Activated B cell treated with CpG ODN at 0.5 μM for 24 hours (primary cell): Measurements from ENCODE around the gene ANKRD9. TPM values are rescaled to one million over a fixed set of nuclear protein-coding genes. Genes with fewer than 3 reads are reported as not detected.

Experiments
- ATAC-seq: fragments of 200-7000 bp; cut with Tn5 transposase; one replicate; pipeline ENCODE4 v1.10.0; 2021; ENCODE audit warnings: low read depth, mild to moderate bottlenecking, moderate library complexity
- CTCF ChIA-PET: fragments of 350-600 bp; sonication (Branson Sonifier 250); formaldehyde crosslinking; loops from one replicate; lab custom pipeline; 2021; ENCODE audit warnings: antibody characterized with exemption; lab: Charles Lee
- POLR2A ChIA-PET: fragments of 350-600 bp; sonication (Branson Sonifier 250); formaldehyde crosslinking; loops from one replicate; lab custom pipeline; 2021; ENCODE audit warnings: antibody characterized with exemption; lab: Charles Lee
- DNase-seq: peaks from one replicate; pipeline ENCODE4 v3.0.0; 2022
- H3K27ac Mint-ChIP-seq: one replicate; pipeline ENCODE4 v1.8.0; 2020; ENCODE audit warnings: mixed read lengths
- H3K27me3 Mint-ChIP-seq: one replicate; pipeline ENCODE4 v1.8.0; 2021; ENCODE audit warnings: mixed read lengths
- H3K36me3 Mint-ChIP-seq: one replicate; pipeline ENCODE4 v1.8.0; 2021; ENCODE audit warnings: low read depth, mixed read lengths
- H3K4me1 Mint-ChIP-seq: one replicate; pipeline ENCODE4 v1.8.0; 2021; ENCODE audit warnings: mixed read lengths
- H3K4me3 Mint-ChIP-seq: one replicate; pipeline ENCODE4 v1.8.0; 2020; ENCODE audit warnings: mild to moderate bottlenecking, mixed read lengths
- H3K9me3 Mint-ChIP-seq: one replicate; pipeline ENCODE4 v1.8.0; 2020; ENCODE audit warnings: mixed read lengths
- CTCF ChIP-seq: fragments of 200-600 bp; IDR thresholded peaks from one replicate; pipeline ENCODE4 v1.8.0; 2022; ENCODE audit warnings: antibody characterized with exemption, mild to moderate bottlenecking
- intact Hi-C: fragments of 100-400 bp; cut with micrococcal nuclease; formaldehyde crosslinking; loops from one replicate; pipeline ENCODE4 v1.15.1; 2024
- total RNA-seq: library from RNA; stranded (reverse); gene quantifications from 2 replicates; pipeline ENCODE4 v1.2.3, GENCODE V29; 2022

ANKRD9 gene
- total RNA-seq, 1 donor from 2014 or later = 1.8 TPM

- Mint-ChIP-seq H3K36me3 (peaks cover 14% of the 10 kb centered on the region), H3K4me3 (no peak overlapping the region), H3K27me3 (no peaks in the 10 kb centered on the region), H3K4me1 (no peaks in the 10 kb centered on the region), H3K9me3 (no peaks in the 10 kb centered on the region), H3K27ac (no peak overlapping the region)
- ChIA-PET CTCF (no interaction called here), POLR2A (no interaction called here)
- intact Hi-C loops = no loop called here
- TF ChIP-seq CTCF = no peak
- ATAC-seq (no peak), DNase-seq (no peak)
Observed at GRCh38 chr14:102502571-102502970, 7.0 kb downstream of the ANKRD9 start.

DNA sequence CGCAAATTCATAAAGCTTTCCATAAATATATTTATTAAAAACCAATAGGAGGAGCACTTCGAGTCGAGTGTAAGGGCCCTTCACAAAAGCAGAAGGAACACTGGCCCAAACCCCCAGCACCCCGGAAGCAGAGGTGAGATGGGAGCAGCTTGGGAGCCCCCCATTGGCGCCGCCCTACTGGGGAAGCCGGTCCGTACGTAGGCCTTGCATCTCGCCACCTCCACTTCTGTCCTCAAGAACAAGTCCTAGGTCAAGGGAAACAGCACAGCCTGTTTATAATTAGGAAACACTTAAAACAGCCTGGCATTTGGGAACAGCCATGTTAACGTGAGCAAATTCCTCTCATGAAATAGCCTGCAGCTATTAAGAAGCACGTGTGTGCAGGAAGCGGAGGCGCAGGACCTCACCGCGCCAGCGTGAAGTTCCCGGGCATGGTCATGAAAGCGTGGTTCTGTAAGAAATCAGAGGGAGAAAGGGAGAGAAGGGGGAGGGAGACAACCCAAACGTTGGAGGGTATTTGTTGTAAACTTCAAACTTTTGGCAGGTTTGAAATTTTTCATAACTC, 7.7 kb downstream of the ANKRD9 start:
- peaks cover 14% of the 10 kb centered on the region for H3K36me3 Mint-ChIP-seq
- no peak overlapping the region for H3K4me3 Mint-ChIP-seq
- no peak for TF ChIP-seq CTCF
- CTCF ChIA-PET = no interaction called here
- no peaks in the 10 kb centered on the region for H3K4me1 Mint-ChIP-seq
- intact Hi-C loops = no loop called here
- DNase-seq (no peak), ATAC-seq (no peak)
- H3K27me3 Mint-ChIP-seq = no peaks in the 10 kb centered on the region
- H3K9me3 Mint-ChIP-seq = no peaks in the 10 kb centered on the region
- no peak overlapping the region for H3K27ac Mint-ChIP-seq
- POLR2A ChIA-PET = no interaction called here

DNA sequence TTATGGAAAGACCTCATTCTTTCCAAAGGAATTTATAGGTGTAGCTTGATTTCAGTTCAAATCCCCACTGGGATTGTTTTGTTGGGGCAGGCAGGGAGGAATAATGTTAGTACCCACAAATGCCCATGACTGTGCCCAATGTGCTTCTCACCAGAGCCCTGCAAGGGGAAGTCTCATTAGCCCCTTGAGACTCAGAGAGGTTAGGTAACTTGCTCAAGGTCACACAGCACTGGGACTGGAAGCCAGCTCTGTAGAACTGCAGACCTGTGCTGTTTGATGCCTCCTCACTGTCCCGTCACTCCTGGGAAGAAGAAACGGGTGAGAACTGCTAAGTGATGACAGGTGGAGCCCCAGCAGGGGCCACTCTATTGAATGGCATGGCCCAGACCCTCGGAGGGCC, 8.9 kb downstream of the ANKRD9 start:
- H3K4me1 Mint-ChIP-seq = no peaks in the 10 kb centered on the region
- H3K27me3 Mint-ChIP-seq = no peaks in the 10 kb centered on the region
- no peak for TF ChIP-seq CTCF
- no peak for DNase-seq
- ChIA-PET POLR2A (interaction anchor here (0.6 kb wide), 1 partner anchor 15 kb away, joined by 8 read pairs; no protein-coding TSS in a partner anchor), CTCF (interaction anchor here (1.1 to 1.4 kb wide), 2 partner anchors 8 to 62 kb away, joined by 3 to 4 read pairs; no protein-coding TSS in a partner anchor)
- no peak for ATAC-seq
- intact Hi-C loops = no loop called here
- H3K27ac Mint-ChIP-seq = no peak overlapping the region
- no peaks in the 10 kb centered on the region for H3K9me3 Mint-ChIP-seq
- peaks cover 14% of the 10 kb centered on the region for H3K36me3 Mint-ChIP-seq
- no peak overlapping the region for H3K4me3 Mint-ChIP-seq

DNA sequence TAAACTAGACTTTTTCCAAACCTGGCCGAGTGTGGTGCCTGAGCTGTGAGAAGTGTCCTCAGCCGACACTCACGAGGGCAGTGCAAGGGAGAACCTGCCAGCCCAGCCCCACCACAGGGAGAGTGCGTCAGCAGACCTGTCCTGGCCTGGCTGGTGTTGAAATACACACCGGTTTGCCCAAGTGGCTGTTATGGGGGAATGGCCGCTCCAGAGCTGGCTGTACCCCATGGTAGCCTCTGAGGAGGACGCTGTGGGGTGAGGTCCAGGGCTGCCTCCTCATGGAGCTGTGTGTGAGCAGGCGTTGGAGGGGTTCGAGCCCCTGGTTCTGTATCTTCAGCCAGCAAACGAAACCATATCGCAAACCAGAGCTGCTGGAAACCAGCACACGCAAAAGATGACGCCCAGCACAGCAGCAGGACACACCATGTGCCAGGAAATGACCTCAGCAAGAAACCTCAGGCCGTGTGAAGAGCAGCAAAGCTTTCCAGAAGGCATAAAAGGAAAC, 9.4 kb downstream of the ANKRD9 start:
- no peaks in the 10 kb centered on the region for H3K9me3 Mint-ChIP-seq
- peaks cover 14% of the 10 kb centered on the region for H3K36me3 Mint-ChIP-seq
- DNase-seq = no peak
- no peak overlapping the region for H3K27ac Mint-ChIP-seq
- no peaks in the 10 kb centered on the region for H3K4me1 Mint-ChIP-seq
- H3K4me3 Mint-ChIP-seq = no peak overlapping the region
- ATAC-seq = no peak
- POLR2A ChIA-PET = no interaction called here
- CTCF ChIA-PET = interaction anchor here (1.1 to 1.4 kb wide), 2 partner anchors 8 to 62 kb away, joined by 3 to 4 read pairs; no protein-coding TSS in a partner anchor
- intact Hi-C loops = no loop called here
- no peaks in the 10 kb centered on the region for H3K27me3 Mint-ChIP-seq
- no peak for TF ChIP-seq CTCF

GRCh38 chr14:102499401-102500157, 10.0 kb downstream of the ANKRD9 start:
- ATAC-seq (no peak), DNase-seq (no peak)
- H3K4me3 Mint-ChIP-seq = no peak overlapping the region
- no peaks in the 10 kb centered on the region for H3K9me3 Mint-ChIP-seq
- intact Hi-C loops = no loop called here
- ChIA-PET POLR2A (no interaction called here), CTCF (interaction anchor here (1.1 to 1.4 kb wide), 2 partner anchors 9 to 61 kb away, joined by 3 to 4 read pairs; no protein-coding TSS in a partner anchor)
- peaks cover 14% of the 10 kb centered on the region for H3K36me3 Mint-ChIP-seq
- no peak for TF ChIP-seq CTCF
- H3K4me1 Mint-ChIP-seq = no peaks in the 10 kb centered on the region
- no peaks in the 10 kb centered on the region for H3K27me3 Mint-ChIP-seq
- no peak overlapping the region for H3K27ac Mint-ChIP-seq
